ENCODE results near the gene COMMD9. TPM values are rescaled to one million over a fixed set of nuclear protein-coding genes. Genes with fewer than 3 reads are reported as not detected.

COMMD9 gene
- total and polyA plus RNA-seq, 2 of the 8 experiments (the other 6 are each of a cell fraction or from before 2014, with no cell fraction given): 42.5 to 49.1 TPM

DNA sequence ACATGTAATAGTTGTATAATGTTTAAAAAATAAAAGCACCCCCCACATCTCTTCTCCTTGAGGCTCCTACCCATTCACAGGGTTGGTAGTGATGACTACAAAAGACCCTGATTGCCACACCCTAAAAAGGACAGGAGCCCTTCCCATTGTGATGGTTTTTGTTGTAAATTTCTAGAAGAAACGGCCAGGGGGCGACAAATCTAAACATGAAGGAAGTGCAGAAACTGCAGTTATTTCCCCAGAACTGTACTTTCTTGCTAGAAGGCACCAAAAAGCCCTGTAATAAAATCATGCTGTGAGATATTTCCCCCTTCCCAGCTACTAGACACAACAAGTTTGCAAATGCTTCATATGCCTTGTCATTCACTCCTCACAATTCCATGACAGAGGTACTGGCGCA lies 17.7 kb upstream of the COMMD9 start:
- DNase-seq (ENCODE audit: low read depth in 1 of 2, low spot score in 2 of 2): no peak
- TF ChIP-seq, protein P1, sequence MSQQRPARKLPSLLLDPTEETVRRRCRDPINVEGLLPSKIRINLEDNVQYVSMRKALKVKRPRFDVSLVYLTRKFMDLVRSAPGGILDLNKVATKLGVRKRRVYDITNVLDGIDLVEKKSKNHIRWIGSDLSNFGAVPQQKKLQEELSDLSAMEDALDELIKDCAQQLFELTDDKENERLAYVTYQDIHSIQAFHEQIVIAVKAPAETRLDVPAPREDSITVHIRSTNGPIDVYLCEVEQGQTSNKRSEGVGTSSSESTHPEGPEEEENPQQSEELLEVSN (IDR thresholded peaks at IDR 0.05): no peak
- TF ChIP-seq, protein P2, sequence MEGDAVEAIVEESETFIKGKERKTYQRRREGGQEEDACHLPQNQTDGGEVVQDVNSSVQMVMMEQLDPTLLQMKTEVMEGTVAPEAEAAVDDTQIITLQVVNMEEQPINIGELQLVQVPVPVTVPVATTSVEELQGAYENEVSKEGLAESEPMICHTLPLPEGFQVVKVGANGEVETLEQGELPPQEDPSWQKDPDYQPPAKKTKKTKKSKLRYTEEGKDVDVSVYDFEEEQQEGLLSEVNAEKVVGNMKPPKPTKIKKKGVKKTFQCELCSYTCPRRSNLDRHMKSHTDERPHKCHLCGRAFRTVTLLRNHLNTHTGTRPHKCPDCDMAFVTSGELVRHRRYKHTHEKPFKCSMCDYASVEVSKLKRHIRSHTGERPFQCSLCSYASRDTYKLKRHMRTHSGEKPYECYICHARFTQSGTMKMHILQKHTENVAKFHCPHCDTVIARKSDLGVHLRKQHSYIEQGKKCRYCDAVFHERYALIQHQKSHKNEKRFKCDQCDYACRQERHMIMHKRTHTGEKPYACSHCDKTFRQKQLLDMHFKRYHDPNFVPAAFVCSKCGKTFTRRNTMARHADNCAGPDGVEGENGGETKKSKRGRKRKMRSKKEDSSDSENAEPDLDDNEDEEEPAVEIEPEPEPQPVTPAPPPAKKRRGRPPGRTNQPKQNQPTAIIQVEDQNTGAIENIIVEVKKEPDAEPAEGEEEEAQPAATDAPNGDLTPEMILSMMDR (IDR thresholded peaks at IDR 0.05; ENCODE audit: control extremely low read depth in 1 of 3, insufficient read depth in 1 of 3, low read depth in 1 of 3, low read length in 3 of 3): peak in 2 of 3 experiments; percentile 58; a peak in 3 of 4 replicates
- TF ChIP-seq RXRA (IDR thresholded peaks at IDR 0.05; ENCODE audit: insufficient read depth, low read depth, low read length): no peak
- no peak for TF ChIP-seq CBX5 (IDR thresholded peaks at IDR 0.05; ENCODE audit: low read depth, low read length)
- TF ChIP-seq MAFK (IDR thresholded peaks at IDR 0.05; ENCODE audit: low read depth, low read length): no peak
- TF ChIP-seq SP2 (IDR thresholded peaks at IDR 0.05; ENCODE audit: low read length): no peak
- TF ChIP-seq RAD21 (IDR thresholded peaks at IDR 0.05 in 1 of 2, conservative IDR thresholded peaks at IDR 0.05 in 1 of 2; ENCODE audit: low read depth in 2 of 2, low read length in 2 of 2): peak; percentile 70 to 75
- TF ChIP-seq BRCA1 (IDR thresholded peaks at IDR 0.05; ENCODE audit: low read depth, low read length): no peak
- no peak for TF ChIP-seq TCF12 (IDR thresholded peaks at IDR 0.05; ENCODE audit: low read depth, low read length)
- peak; percentile 56; the same call in 1 of the 2 replicates for TF ChIP-seq CEBPB (IDR thresholded peaks at IDR 0.05; ENCODE audit: low read depth, low read length)
- no peak for TF ChIP-seq EZH2 (IDR thresholded peaks at IDR 0.05; ENCODE audit: low read depth, low read length, severe bottlenecking)

More for the DNA sequence above, 17.7 kb upstream of the COMMD9 start:
- Histone ChIP-seq H3K4me1 (replicated peaks in 1 of 4; ENCODE audit: control insufficient read depth in 3 of 4, insufficient read depth in 4 of 4, low read length in 3 of 4) (no peaks in the 10 kb centered on the region), H3K14ac (ENCODE audit: insufficient read length) (no peak overlapping the region), H2BK15ac (ENCODE audit: low read length) (no peak overlapping the region), H3K27me3 (replicated peaks in 1 of 4; ENCODE audit: control insufficient read depth in 3 of 4, extremely low read depth in 1 of 4, insufficient read depth in 3 of 4, low read length in 3 of 4) (no peaks in the 10 kb centered on the region), H2BK120ac (replicated peaks; ENCODE audit: low read depth, low read length) (no peak overlapping the region), H2AFZ (ENCODE audit: low read length) (no peak overlapping the region), H3K4me3 (ENCODE audit: extremely low read depth in 1 of 4, insufficient read depth in 2 of 4, low read depth in 3 of 4, low read length in 4 of 4) (no peak overlapping the region), H4K91ac (replicated peaks; ENCODE audit: insufficient read length, low read length) (no peak overlapping the region), H3K27ac (ENCODE audit: low read depth, low read length) (no peak overlapping the region), H4K8ac (ENCODE audit: extremely low read depth, insufficient read depth, low read length) (no peak overlapping the region), H3K4me2 (ENCODE audit: insufficient read depth in 1 of 2, low read depth in 2 of 2, low read length in 2 of 2) (no peak overlapping the region), H3K23ac (ENCODE audit: insufficient read length) (no peak overlapping the region), H3K9me3 (ENCODE audit: insufficient read depth in 2 of 2, low read depth in 1 of 2, low read length in 1 of 2) (no peaks in the 10 kb centered on the region), H2BK20ac (ENCODE audit: low read length) (no peak overlapping the region), H3K36me3 (ENCODE audit: control insufficient read depth in 2 of 4, insufficient read depth in 4 of 4, low read length in 3 of 4) (no peaks in the 10 kb centered on the region), H3K23me2 (ENCODE audit: low read depth, low read length) (peaks cover 3% of the 10 kb centered on the region; the same call in 1 of the 2 replicates), H3K4ac (replicated peaks; ENCODE audit: insufficient read length, low read depth, low read length) (no peak overlapping the region), H2BK12ac (ENCODE audit: low read depth, low read length) (no peak overlapping the region), H3K18ac (ENCODE audit: extremely low read depth, low read length) (no peak overlapping the region), H4K20me1 (replicated peaks in 1 of 2; ENCODE audit: control insufficient read depth in 1 of 2, insufficient read depth in 2 of 2, low read length in 2 of 2) (no peaks in the 10 kb centered on the region), H2AK5ac (ENCODE audit: low read depth, low read length) (no peak overlapping the region), H4K5ac (ENCODE audit: insufficient read length, low read depth, low read length) (no peak overlapping the region), H3K79me2 (ENCODE audit: control insufficient read depth in 1 of 2, insufficient read depth in 2 of 2, low read length in 2 of 2) (no peaks in the 10 kb centered on the region), H3K9ac (replicated peaks in 1 of 4; ENCODE audit: extremely low read depth in 1 of 4, low read depth in 3 of 4, low read length in 3 of 4) (no peak overlapping the region), H3K56ac (replicated peaks; ENCODE audit: insufficient read length, low read depth, low read length) (no peak overlapping the region), H3K79me1 (ENCODE audit: low read depth, low read length) (no peaks in the 10 kb centered on the region), H2BK5ac (ENCODE audit: low read depth, low read length) (no peak overlapping the region)
- 43% methylated on average over 3 of the region's 3 CpGs; no CpG with 5 or more reads in 1 of the 2 experiments for WGBS, 2 experiments (ENCODE audit: extremely low coverage in 1 of 2, insufficient coverage in 1 of 2, insufficient read length in 1 of 2, insufficient replicate concordance in 2 of 2, low coverage in 1 of 2, low lambda C conversion rate in 2 of 2, missing lambda C conversion rate in 1 of 2)
- ChIA-PET CTCF (ENCODE audit: partially characterized antibody) (interaction anchor here (0.8 to 1.6 kb wide), 23 partner anchors 10 to 213 kb away, joined by 3 to 10 read pairs (median 4); partner anchors contain the start of gene PRR5L), POLR2A (ENCODE audit: partially characterized antibody) (no interaction called here)
- FAIRE-seq: no peak

Data from H1 (cell line).